HG03196 (cell line): ENCODE data around the gene LTB.

Source experiments
- ATAC-seq: cut with Tn5 transposase; IDR thresholded peaks from one replicate; pipeline ENCODE4 v1.9.1; 2021; ENCODE audit not compliant: unreplicated experiment

The LTB gene

DNA sequence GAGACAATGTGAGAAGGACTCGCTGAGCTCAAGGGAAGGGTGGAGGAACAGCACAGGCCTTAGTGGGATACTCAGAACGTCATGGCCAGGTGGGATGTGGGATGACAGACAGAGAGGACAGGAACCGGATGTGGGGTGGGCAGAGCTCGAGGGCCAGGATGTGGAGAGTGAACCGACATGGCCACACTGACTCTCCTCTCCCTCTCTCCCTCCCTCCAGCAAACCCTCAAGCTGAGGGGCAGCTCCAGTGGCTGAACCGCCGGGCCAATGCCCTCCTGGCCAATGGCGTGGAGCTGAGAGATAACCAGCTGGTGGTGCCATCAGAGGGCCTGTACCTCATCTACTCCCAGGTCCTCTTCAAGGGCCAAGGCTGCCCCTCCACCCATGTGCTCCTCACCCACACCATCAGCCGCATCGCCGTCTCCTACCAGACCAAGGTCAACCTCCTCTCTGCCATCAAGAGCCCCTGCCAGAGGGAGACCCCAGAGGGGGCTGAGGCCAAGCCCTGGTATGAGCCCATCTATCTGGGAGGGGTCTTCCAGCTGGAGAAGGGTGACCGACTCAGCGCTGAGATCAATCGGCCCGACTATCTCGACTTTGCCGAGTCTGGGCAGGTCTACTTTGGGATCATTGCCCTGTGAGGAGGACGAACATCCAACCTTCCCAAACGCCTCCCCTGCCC, 5.2 kb downstream of the LTB start:
- no peak for ATAC-seq

DNA sequence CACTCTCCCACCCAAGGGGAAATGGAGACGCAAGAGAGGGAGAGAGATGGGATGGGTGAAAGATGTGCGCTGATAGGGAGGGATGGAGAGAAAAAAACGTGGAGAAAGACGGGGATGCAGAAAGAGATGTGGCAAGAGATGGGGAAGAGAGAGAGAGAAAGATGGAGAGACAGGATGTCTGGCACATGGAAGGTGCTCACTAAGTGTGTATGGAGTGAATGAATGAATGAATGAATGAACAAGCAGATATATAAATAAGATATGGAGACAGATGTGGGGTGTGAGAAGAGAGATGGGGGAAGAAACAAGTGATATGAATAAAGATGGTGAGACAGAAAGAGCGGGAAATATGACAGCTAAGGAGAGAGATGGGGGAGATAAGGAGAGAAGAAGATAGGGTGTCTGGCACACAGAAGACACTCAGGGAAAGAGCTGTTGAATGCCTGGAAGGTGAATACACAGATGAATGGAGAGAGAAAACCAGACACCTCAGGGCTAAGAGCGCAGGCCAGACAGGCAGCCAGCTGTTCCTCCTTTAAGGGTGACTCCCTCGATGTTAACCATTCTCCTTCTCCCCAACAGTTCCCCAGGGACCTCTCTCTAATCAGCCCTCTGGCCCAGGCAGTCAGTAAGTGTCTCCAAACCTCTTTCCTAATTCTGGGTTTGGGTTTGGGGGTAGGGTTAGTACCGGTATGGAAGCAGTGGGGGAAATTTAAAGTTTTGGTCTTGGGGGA, 6.1 kb downstream of the LTB start:
- ATAC-seq, result no peak

DNA sequence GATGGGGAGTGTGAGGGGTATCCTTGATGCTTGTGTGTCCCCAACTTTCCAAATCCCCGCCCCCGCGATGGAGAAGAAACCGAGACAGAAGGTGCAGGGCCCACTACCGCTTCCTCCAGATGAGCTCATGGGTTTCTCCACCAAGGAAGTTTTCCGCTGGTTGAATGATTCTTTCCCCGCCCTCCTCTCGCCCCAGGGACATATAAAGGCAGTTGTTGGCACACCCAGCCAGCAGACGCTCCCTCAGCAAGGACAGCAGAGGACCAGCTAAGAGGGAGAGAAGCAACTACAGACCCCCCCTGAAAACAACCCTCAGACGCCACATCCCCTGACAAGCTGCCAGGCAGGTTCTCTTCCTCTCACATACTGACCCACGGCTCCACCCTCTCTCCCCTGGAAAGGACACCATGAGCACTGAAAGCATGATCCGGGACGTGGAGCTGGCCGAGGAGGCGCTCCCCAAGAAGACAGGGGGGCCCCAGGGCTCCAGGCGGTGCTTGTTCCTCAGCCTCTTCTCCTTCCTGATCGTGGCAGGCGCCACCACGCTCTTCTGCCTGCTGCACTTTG, 6.8 kb downstream of the LTB start, which contains the start of gene TNF:
Gene TNF, plus strand, starts transcription at position 231 of the 567 bp plus-strand sequence. Its CDS starts 177 bp downstream, at position 408.
- no peak for ATAC-seq

DNA sequence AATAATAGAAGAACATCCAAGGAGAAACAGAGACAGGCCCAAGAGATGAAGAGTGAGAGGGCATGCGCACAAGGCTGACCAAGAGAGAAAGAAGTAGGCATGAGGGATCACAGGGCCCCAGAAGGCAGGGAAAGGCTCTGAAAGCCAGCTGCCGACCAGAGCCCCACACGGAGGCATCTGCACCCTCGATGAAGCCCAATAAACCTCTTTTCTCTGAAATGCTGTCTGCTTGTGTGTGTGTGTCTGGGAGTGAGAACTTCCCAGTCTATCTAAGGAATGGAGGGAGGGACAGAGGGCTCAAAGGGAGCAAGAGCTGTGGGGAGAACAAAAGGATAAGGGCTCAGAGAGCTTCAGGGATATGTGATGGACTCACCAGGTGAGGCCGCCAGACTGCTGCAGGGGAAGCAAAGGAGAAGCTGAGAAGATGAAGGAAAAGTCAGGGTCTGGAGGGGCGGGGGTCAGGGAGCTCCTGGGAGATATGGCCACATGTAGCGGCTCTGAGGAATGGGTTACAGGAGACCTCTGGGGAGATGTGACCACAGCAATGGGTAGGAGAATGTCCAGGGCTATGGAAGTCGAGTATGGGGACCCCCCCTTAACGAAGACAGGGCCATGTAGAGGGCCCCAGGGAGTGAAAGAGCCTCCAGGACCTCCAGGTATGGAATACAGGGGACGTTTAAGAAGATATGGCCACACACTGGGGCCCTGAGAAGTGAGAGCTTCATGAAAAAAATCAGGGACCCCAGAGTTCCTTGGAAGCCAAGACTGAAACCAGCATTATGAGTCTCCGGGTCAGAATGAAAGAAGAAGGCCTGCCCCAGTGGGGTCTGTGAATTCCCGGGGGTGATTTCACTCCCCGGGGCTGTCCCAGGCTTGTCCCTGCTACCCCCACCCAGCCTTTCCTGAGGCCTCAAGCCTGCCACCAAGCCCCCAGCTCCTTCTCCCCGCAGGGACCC, 7.8 kb downstream of the LTB start:
- ATAC-seq, result no peak

DNA sequence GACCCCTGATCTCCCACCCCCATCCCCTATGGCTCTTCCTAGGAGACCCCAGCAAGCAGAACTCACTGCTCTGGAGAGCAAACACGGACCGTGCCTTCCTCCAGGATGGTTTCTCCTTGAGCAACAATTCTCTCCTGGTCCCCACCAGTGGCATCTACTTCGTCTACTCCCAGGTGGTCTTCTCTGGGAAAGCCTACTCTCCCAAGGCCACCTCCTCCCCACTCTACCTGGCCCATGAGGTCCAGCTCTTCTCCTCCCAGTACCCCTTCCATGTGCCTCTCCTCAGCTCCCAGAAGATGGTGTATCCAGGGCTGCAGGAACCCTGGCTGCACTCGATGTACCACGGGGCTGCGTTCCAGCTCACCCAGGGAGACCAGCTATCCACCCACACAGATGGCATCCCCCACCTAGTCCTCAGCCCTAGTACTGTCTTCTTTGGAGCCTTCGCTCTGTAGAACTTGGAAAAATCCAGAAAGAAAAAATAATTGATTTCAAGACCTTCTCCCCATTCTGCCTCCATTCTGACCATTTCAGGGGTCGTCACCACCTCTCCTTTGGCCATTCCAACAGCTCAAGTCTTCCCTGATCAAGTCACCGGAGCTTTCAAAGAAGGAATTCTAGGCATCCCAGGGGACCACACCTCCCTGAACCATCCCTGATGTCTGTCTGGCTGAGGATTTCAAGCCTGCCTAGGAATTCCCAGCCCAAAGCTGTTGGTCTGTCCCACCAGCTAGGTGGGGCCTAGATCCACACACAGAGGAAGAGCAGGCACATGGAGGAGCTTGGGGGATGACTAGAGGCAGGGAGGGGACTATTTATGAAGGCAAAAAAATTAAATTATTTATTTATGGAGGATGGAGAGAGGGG, 8.8 kb downstream of the LTB start:
- no peak for ATAC-seq

DNA sequence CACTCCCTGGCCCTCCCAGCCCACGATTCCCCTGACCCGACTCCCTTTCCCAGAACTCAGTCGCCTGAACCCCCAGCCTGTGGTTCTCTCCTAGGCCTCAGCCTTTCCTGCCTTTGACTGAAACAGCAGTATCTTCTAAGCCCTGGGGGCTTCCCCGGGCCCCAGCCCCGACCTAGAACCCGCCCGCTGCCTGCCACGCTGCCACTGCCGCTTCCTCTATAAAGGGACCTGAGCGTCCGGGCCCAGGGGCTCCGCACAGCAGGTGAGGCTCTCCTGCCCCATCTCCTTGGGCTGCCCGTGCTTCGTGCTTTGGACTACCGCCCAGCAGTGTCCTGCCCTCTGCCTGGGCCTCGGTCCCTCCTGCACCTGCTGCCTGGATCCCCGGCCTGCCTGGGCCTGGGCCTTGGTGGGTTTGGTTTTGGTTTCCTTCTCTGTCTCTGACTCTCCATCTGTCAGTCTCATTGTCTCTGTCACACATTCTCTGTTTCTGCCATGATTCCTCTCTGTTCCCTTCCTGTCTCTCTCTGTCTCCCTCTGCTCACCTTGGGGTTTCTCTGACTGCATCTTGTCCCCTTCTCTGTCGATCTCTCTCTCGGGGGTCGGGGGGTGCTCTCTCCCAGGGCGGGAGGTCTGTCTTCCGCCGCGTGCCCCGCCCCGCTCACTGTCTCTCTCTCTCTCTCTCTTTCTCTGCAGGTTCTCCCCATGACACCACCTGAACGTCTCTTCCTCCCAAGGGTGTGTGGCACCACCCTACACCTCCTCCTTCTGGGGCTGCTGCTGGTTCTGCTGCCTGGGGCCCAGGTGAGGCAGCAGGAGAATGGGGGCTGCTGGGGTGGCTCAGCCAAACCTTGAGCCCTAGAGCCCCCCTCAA, 9.9 kb downstream of the LTB start, which contains the start of gene LTA:
Gene LTA, plus strand, starts transcription at position 249 of the 871 bp plus-strand sequence. Its CDS starts 454 bp downstream, at position 703.
- peak; percentile 33 for ATAC-seq

DNA sequence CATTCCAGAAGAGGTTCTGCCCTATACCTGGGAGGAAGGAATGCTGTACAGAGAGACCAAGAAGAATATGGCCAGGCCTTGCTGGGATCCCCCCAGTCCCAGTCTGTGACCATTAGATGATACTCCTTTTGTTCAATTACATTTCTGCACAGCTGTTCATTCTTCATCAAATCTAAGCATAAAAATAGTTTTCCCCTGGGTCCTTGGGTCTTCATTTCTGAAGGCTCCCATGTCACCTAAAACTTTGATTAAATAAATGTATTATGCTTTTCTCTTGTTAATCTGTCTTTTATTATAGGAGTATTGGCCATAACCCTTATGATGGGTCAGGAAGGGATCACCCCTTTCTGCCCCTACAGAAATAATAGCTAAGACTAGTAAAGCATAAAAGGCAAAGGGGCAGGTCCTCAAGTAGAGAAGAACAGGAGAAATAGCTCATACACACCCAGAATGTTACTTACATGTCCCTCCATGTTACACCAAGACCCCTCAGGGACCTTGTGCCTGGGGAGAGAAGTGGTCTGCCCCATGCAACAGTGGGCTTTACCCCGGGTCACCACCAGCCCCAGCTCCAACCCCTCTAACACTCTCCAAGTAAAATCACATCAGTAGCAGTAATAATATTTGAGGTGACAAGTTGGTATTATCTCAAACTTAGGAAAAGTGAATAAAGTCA, 12.2 kb downstream of the LTB start:
- ATAC-seq, result no peak

DNA sequence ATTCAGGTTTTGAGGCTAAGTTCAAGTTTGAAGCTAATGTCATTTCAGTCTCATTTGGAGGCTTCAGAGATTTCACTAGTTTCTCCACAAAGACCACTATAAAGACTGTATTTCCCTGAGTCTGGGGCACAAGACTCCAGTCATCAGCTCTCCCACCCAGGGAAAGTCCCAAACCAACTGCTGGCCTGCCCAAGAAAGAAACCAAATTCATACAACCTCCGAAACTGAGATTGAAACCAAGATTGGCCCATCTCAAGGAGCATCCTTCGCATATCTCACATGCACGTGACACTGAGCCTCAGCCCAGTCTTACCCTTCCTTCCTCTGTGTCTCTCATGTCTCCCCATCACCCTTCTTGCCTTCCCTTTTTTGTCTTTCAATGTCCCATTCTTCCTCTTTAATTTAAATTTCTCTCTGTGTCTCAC, 13.7 kb downstream of the LTB start:
- peak; percentile 56 for ATAC-seq

DNA sequence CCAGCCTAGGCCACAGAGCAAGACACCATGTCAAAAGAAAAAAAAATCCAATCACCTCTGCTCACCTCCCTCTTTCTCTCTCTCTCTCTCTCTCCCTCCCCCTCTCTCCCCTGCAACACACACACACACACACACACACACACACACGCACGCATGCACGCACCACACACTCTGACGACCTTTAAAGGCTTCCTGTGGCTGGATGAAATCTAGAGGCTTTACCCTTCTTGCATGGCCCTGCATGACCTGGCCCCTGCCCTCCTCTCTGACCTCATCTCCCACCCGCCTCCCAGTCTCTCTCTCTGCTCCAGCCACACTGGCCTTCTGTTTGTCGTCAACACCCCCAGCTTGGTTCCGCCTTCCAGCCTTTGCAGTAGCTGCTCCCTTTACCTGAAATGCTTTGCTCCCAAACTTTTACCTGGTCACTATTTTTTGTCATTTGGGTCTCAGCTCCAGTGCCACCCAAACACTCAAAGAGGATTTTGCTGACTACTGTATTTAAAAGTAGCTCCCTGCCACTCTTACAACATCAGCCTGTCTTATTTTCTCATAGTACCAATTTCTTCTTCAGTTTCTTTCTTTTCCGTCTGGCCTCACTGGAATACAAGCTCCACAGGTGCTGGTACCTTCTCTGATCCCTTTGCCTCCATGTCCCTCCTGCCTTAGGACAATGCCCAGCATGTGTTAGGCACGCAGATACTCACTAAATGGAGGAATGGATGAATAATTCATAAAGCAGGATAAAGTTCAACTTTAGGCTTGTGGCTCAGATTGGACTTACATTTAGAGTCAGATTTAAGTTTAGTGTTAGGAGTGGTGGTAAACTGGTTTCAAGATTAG, 14.5 kb downstream of the LTB start:
- ATAC-seq, result peak; percentile 2

DNA sequence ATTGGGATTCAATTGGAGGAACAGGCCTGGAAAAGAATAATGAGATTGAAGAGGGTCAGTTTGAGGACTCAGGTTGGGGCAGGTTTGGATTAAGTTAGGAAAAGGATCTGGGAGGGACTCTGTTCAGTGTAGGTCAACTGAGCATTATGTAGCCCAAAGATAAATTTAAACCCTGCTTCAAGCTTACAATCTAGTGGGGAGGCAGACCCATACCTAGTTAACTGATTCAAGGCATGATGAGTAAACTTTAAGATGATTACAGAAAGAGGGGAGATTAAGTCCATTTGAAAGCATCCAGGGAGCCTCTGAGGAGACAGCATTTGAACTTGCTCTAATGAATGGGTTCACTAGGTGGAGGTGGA, 21.5 kb downstream of the LTB start:
- no peak for ATAC-seq

DNA sequence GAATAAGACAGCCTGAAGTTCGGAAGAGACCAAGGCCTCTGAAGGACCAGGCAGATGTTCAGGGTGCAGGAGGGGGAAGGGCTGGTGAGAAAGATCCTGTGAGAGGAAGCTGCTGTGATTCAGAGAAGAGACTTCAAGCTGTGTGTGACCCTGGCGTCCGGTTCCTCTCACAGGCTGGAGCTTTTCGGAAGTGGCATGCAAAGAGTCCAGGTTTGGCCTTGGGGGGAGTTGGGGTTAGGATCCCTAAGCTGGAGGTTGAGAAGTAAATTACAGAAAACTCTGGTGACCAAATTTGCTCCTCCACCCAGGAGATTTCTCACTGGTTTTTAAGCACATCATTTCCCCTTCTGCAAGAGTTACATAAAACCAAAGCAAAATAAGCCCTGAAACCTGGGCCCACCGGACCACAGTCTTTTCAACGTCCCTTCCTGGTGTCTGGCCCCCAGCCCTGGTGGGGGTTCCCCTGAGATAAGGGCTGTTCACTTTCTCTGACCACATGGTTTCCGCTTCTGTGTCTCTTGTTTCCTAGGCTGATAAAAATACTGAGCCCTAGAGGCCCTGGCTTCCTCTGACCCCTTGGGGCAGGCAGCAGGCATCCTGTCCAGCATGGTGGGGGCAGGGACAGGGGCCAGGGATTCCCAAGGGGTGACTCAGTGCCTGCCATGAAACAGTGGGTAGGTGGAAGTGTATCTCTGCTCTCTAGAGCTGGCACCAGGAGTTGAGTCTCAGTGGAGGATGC, 22.1 kb downstream of the LTB start:
- peak; percentile 74 for ATAC-seq

DNA sequence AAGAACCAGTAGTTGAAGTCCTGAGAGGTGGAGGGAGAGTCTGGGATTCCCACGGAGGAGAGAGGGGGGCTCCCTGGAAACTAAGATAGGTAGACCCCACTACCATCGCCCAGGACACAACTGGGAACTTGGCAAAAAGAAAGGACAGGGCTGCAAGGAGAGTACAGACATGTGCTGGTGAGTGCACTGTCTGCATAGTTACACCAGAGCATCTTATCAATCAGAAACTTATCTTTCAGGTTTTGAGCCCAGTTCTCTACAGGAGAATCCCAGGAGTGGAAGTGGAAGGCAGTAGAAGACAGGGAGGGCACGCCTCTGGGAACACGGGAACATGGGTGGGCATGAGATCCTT, 22.6 kb downstream of the LTB start:
- ATAC-seq, result no peak

DNA sequence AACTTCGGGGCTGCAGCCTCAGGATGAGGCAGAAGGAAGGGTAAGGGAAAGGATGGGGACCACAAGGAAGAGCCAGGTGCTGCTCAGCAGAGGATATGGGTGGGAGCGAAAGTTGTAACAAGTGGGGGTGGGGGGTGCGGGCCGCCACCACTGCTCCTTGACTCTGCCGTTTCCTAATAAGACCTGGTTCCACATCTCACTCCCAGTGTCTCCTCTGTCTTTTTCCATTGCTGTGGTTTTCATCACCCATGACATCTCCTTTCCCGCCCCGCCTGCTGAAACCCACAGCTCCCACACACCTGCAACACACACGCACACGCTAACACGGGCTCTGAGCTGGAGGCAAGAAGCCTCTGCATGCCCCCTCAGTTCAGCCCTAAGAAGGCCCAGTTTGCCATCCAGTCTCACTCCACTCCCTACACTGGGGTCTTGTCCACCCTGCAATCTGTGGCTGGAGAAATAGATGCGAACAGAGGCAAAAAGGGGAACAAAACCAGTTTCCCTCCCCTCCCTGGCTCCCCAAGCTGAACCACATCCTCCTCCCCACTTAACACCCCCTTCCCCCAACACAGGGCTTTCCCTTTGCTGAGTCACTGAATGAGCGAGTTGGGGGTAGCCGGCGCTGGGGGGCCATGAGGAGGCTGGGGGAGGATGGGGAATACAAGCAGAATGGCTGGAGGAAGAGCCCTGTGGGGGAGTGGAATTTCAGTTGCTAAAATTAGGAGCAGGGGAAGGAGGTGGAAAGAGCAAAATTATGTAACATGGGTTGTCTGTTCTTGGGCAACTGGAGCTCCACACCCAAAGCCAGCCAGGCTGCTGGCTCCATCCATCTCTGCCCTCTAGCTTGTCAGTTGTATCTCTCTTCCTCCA, 23.4 kb downstream of the LTB start:
- ATAC-seq, result no peak

DNA sequence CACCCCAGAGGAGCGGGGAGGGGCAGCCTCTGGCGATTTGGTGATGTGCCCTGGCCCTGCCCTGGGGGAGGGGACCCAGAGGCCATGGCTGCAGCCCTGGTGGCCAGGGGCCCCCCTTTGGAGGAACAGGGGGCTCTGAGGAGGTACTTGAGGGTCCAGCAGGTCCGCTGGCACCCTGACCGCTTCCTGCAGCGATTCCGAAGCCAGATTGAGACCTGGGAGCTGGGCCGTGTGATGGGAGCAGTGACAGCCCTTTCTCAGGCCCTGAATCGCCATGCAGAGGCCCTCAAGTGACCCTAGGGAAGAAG, 24.0 kb downstream of the LTB start:
- ATAC-seq, result no peak

DNA sequence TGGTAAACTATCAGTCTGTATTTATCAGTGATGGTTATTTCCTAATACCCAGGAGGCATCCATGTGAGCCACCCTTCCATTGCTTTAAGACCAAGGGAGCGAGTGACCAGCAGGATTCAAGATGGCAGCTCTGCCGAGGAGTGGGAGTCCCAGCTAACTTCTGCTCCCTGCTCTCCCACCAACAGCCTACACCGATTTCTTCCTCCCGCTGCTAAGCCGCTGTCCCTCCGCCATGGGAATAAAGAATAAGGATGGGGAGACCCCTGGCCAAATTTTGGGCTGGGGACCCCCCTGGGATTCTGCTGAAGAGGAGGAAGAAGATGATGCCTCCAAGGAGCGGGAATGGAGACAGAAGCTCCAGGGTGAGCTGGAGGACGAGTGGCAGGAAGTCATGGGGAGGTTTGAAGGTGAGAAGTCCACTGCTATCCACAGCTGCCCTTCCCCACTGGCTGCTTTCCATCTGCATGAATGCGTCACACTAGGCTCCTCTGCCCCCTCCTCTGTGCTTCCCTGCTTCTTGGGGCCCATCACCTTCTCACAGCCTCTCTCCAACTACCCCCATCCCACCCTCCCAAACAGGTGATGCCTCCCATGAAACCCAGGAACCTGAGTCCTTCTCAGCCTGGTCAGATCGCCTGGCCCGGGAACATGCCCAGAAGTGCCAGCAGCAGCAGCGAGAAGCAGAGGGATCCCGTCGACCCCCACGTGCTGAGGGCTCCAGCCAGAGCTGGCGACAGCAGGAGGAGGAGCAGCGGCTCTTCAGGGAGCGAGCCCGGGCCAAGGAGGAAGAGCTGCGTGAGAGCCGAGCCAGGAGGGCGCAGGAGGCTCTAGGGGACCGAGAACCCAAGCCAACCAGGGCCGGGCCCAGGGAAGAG, 24.5 kb downstream of the LTB start:
- no peak for ATAC-seq
